ENCODE measurements around the gene SAMD4A. TPM values are rescaled to one million over a fixed set of nuclear protein-coding genes. Genes with fewer than 3 reads are reported as not detected.

Gene SAMD4A
- total RNA-seq, 4 donors from 2014 or later, result 15.3 to 40.2 (median 22.3) TPM

GRCh38 chr14:54549862-54550261, 17.1 kb upstream of the SAMD4A start:
- Histone ChIP-seq H3K4me3 (no peak overlapping the region), H3K27me3 (no peaks in the 10 kb centered on the region), H3K36me3 (no peaks in the 10 kb centered on the region), H3K4me1 (no peaks in the 10 kb centered on the region), H3K9me3 (no peaks in the 10 kb centered on the region), H3K27ac (no peak overlapping the region)
- TF ChIP-seq CTCF (IDR thresholded peaks at IDR 0.05), result no peak
- TF ChIP-seq POLR2A (IDR thresholded peaks at IDR 0.05), result no peak
- TF ChIP-seq EP300 (IDR thresholded peaks at IDR 0.05; ENCODE audit: low read depth), result no peak
- no peak for TF ChIP-seq POLR2AphosphoS5 (IDR thresholded peaks at IDR 0.05)
- in situ Hi-C loops (cut with MboI; ENCODE audit: low pct_ligation_motif_present in 1 of 4, low pct_unique_long_range_greater_than_20kb in 1 of 4, low sequenced_read_pairs in 3 of 4), result loop anchor here in 1 of 4 donors (10.0 kb wide), 1 partner anchor 225 kb away; no protein-coding TSS in a partner anchor
- WGBS, 2 donors (ENCODE audit: low coverage in 1 of 2), result 83 to 85% methylated on average over 3 of the region's 3 CpGs
- no peak for DNase-seq
- intact Hi-C loops (cut with DNase I; ENCODE audit: low total_unique reads), result no loop called here

DNA sequence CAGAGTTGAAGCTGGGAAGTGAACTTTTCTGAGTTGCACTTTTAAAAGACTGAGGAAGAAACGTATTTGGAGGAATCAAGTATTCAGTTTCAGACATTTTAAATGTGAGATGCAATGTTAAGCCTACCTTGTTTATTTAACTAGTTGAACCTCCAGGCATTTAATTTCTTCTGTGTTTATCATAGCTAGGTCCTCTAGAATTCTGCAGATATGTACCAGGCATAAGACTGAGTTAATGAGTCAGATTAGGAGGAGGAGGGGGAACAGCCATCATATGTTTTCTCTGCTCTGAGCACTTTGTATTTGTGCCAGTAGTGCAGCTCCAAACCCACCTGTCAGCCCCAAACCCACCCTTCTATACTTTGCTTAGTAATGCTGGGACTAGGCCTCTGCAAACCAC, 16.4 kb upstream of the SAMD4A start:
- in situ Hi-C loops (cut with MboI; ENCODE audit: low pct_ligation_motif_present in 1 of 4, low pct_unique_long_range_greater_than_20kb in 1 of 4, low sequenced_read_pairs in 3 of 4), result loop anchor here in 1 of 4 donors (10.0 kb wide), 1 partner anchor 224 kb away; no protein-coding TSS in a partner anchor

GRCh38 chr14:54554401-54554800, 12.5 kb upstream of the SAMD4A start:
- intact Hi-C loops (cut with DNase I; ENCODE audit: low total_unique reads), result no loop called here
- in situ Hi-C loops (cut with MboI; ENCODE audit: low pct_ligation_motif_present in 1 of 4, low pct_unique_long_range_greater_than_20kb in 1 of 4, low sequenced_read_pairs in 3 of 4), result loop anchor here in 1 of 4 donors (10.0 kb wide), 1 partner anchor 220 kb away; no protein-coding TSS in a partner anchor

More for the DNA sequence above, 16.4 kb upstream of the SAMD4A start:
- Histone ChIP-seq H3K27ac (no peak overlapping the region), H3K4me1 (no peaks in the 10 kb centered on the region), H3K9me3 (no peaks in the 10 kb centered on the region), H3K4me3 (no peak overlapping the region), H3K27me3 (no peaks in the 10 kb centered on the region), H3K36me3 (no peaks in the 10 kb centered on the region)
- intact Hi-C loops (cut with DNase I; ENCODE audit: low total_unique reads), result no loop called here
- no peak for TF ChIP-seq EP300 (IDR thresholded peaks at IDR 0.05; ENCODE audit: low read depth)
- no peak for TF ChIP-seq POLR2AphosphoS5 (IDR thresholded peaks at IDR 0.05)
- TF ChIP-seq CTCF (IDR thresholded peaks at IDR 0.05), result no peak
- no peak for TF ChIP-seq POLR2A (IDR thresholded peaks at IDR 0.05)
- WGBS, 2 donors (ENCODE audit: low coverage in 1 of 2), result 84 to 92% methylated on average over 1 of the region's 1 CpG
- no peak for DNase-seq

GRCh38 chr14:54555651-54556050, 11.3 kb upstream of the SAMD4A start:
- no peak overlapping the region for H3K4me3 ChIP-seq
- H3K9me3 ChIP-seq, result no peaks in the 10 kb centered on the region
- no peak for DNase-seq
- WGBS, 2 donors (ENCODE audit: low coverage in 1 of 2), result 90 to 91% methylated on average over 2 of the region's 2 CpGs
- no peak overlapping the region for H3K27ac ChIP-seq
- in situ Hi-C loops (cut with MboI; ENCODE audit: low pct_ligation_motif_present in 1 of 4, low pct_unique_long_range_greater_than_20kb in 1 of 4, low sequenced_read_pairs in 3 of 4) (loop anchor here in 1 of 4 donors (10.0 kb wide), 1 partner anchor 219 kb away; no protein-coding TSS in a partner anchor), intact Hi-C loops (cut with DNase I; ENCODE audit: low total_unique reads) (no loop called here)
- H3K27me3 ChIP-seq, result no peaks in the 10 kb centered on the region
- H3K36me3 ChIP-seq, result no peaks in the 10 kb centered on the region
- H3K4me1 ChIP-seq, result no peaks in the 10 kb centered on the region
- TF ChIP-seq CTCF (IDR thresholded peaks at IDR 0.05), result no peak
- TF ChIP-seq POLR2AphosphoS5 (IDR thresholded peaks at IDR 0.05), result no peak

More at GRCh38 chr14:54554401-54554800, 12.5 kb upstream of the SAMD4A start:
- no peaks in the 10 kb centered on the region for H3K27me3 ChIP-seq
- H3K27ac ChIP-seq, result no peak overlapping the region
- TF ChIP-seq EP300 (IDR thresholded peaks at IDR 0.05; ENCODE audit: low read depth) (no peak), CTCF (IDR thresholded peaks at IDR 0.05) (no peak), POLR2A (IDR thresholded peaks at IDR 0.05) (no peak), POLR2AphosphoS5 (IDR thresholded peaks at IDR 0.05) (no peak)
- H3K36me3 ChIP-seq, result no peaks in the 10 kb centered on the region
- 97% methylated on average over 2 of the region's 2 CpGs; no CpG with 5 or more reads in 1 of the 2 donors for WGBS, 2 donors (ENCODE audit: low coverage in 1 of 2)
- DNase-seq, result no peak
- no peaks in the 10 kb centered on the region for H3K4me1 ChIP-seq
- H3K4me3 ChIP-seq, result no peak overlapping the region
- H3K9me3 ChIP-seq, result no peaks in the 10 kb centered on the region

Measured in transverse colon (tissue), 4 donors.